ENCODE measurements around the gene PCK2.

Gene PCK2

DNA sequence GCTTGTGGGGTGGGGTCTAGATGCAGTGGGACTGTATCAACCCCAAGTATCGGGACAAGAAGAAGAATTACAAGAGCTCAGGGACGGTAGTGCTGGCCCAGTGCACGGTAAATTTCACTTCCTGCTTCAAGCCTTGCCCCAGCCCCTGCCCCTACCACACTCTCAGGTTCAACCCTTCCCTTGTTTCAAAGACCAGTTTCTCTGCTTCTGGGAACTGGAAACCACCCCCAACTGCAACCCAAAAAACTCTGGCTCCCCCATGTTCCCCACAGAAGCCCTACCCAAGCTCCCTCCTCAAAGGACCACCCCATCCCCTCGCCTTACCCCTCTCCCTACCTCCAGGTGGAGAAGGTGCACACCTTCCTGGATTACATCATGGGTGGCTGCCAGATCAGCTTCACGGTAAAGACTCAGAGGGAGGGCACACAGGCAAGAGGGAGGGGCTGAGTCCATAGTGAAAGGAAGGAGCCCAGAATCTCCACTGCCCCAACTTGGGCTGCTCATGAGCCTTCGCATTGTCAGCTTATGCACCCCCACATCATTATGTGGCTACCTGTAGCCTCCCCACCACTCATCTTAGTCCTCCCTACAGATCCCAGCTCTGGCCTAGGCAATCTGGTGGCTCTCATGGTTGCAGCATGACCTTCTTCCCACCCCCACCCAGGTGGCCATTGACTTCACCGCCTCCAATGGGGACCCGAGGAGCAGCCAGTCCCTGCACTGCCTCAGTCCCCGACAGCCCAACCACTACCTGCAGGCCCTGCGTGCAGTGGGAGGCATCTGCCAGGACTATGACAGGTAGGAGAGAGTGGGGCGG is 18.4 kb upstream of the PCK2 start:
- DNase-seq (ENCODE audit: low read depth in 2 of 2): no peak

DNA sequence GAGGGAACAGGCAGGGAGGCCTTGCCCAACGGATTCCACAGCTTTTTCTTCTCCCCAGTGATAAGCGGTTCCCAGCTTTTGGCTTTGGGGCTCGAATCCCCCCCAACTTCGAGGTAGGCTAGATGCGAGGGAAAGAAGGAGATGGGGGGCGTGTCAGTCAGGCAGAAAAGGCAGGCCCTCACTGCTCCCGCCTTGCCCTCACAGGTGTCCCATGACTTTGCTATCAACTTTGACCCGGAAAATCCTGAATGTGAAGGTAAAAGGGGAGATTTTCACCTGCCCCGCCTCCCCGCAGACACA is 17.9 kb upstream of the PCK2 start:
- no peak for DNase-seq (ENCODE audit: low read depth in 2 of 2)

DNA sequence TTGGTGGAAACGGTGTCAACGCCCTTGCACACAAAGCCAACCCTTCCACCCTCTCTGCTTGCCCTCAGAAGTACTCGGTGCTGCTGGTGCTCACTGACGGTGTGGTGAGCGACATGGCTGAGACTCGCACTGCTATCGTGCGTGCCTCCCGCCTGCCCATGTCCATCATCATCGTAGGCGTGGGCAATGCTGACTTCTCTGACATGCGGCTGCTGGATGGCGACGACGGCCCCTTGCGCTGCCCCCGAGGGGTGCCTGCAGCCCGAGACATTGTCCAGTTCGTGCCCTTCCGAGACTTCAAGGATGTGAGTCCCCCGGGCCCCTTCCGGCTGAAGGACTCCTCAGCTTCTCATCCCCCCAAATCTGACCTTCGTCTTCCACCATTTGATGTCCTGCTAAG is 17.0 kb upstream of the PCK2 start:
- no peak for DNase-seq (ENCODE audit: low read depth in 2 of 2)

DNA sequence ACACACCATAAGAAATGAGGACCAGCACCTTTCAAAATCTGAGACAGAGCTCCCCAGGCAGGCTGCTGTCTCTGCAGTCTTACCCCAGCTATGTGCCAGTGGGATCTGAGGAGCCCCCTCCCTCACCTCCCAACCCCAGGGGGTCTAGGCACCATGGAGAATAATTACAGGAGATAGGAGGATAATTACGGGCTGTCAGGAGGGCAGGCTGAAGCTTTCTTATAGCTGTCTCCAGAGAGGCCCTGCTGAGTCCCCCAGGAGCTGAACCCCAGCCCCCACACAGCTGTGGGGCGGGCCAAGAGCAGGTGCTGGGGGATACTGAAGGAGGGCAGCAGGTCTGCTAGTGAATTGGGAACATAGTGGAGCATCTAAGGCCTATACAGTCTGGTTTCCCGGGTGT is 16.0 kb upstream of the PCK2 start:
- no peak for DNase-seq (ENCODE audit: low read depth in 2 of 2)

DNA sequence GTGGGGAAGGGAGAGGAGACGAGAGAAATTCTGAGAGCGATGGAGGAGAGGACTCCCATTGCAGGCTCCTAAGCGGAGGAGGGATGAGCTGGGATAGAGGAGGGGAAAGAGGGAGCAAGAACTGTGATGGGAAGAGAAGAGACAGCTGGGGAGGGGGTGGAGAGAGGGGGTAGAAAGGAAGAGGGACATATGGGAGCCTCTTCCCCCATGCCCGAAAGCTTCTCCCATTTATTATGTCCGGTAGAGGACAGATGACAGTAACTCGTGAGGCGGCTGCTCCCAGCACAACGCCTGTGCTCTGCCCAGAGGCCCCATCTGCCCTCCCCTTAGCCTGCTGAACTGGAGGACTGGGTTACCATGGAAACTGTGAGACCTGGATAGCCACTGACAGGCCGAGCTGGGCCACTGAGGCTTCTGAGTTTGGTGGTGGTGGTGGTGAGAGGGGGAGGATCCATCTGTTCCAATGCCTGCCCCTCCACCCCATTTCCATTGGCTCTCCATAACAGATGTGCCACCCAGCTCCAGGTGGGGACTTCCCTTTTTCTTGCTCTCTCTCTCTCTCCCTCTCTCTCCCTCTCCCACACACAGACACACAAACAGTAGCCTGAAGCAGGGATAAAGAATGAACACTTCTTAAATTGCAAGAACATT is 14.5 kb upstream of the PCK2 start:
- no peak for DNase-seq (ENCODE audit: low read depth in 2 of 2)

DNA sequence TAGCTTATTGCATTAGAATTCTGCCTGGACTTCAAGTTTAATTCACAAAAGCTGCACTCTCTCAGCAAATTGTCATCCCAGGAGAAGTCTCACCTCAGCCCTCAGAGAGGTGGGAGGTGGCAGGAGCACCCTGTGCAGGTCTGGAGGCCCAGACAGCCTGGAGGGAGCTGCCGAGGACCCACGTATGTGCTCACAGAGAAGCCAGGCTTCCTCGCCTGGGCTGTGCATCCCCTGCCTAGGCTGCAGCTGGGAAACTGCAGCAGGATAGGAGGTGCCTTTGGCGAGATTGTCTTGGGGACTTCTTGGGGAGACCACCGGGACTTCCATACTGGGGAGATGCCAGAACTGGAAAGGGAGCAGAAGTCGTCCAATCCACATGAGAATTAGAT is 14.0 kb upstream of the PCK2 start:
- no peak for DNase-seq (ENCODE audit: low read depth in 2 of 2)

DNA sequence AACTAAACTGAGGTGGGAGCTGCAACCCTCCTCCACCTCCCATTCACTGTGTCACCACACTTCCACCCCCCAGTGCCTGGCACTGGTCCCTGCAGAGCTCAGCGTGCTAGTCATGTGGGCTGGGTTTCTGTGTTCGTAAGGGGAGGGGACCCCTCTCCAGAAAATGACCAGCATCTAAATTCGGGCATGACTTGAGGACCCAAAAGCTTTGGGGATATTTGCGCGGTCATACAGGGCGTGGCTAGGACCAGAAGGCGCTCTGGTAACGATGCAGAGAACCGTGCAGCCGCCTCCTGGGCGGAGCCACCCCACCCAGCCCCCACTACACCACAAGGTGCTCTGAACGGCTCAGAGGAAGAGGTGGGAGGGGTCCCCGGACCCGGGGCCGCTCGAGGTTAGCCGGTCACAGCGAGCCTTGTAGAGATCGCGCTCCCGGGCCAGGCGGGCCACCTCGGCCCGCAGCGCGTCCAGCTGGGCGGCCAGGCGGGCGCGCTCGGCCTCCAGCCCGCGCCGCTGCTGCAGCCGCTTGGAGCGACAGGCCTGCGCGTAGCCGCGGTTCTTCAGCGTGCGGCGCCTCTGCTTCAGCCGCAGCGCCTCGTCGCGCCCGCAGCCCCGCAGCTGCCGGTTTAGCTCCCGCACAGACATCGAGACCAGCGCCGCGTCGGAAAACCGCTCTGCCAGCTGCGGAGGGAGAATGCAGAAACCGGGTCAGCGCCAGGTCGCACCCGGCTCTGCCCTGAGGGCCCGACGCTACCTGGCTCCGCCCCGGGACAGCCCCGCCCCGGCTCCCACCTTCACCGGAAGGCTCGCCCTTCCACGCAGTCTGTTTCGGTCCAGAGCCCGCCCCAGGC is 13.0 kb upstream of the PCK2 start:
- DNase-seq (ENCODE audit: low read depth in 2 of 2): peak; percentile 23 to 34

DNA sequence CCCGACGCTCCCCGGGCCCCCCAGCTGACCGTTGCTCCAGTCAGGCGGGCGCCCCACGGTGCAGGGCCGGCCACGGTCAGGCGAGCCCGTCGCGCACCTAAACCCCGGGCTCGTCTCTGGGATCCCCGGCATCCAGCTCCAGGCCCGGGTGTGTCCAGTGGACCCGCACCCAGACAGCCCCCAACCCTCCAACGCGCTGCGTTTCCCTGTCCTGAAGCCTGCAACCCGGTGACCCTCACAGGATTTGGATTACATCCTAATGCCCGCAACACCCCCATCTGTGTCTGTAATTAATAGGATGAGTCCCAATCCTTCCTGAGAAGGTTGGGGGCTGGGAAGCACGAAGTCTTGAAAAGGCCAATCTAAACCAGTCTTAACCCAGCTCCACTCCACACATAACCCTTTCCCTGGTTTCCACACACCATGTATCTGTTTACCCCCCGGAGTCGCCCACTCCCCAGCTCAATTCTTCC is 12.3 kb upstream of the PCK2 start:
- DNase-seq (ENCODE audit: low read depth in 2 of 2): no peak

DNA sequence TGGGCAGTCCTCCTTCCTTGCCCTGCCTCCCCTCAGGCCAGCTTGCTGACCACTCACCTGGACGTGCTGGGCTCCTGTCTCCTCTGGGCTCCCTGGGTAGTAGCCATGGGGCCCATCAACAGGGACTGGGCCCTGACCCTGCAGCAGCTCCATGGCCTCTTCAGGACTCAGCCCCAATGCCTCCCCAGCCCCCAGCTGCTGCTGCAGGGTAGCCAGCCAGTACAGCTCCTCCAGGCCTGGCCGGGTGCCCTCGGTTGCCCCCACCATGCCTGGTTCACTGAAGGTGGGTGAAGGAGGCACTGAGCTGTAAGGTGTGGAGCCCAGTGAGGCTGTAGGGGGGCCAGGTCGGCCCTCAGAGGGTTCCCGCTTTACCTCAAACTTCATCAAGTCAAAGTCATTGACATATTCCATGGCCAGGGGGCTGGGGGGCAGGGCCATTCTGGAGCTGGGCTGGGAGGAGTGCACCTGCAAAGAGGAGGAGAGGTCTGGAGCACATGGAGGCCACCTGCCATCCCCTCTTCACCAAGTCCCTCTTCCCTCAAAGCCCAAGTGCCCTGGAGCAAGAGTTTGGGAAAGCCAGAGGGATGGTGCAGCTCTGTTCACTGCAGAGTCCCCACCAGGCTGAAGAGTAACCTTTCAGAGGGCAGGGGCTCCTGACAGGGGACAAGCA is 11.6 kb upstream of the PCK2 start:
- no peak for DNase-seq (ENCODE audit: low read depth in 2 of 2)

DNA sequence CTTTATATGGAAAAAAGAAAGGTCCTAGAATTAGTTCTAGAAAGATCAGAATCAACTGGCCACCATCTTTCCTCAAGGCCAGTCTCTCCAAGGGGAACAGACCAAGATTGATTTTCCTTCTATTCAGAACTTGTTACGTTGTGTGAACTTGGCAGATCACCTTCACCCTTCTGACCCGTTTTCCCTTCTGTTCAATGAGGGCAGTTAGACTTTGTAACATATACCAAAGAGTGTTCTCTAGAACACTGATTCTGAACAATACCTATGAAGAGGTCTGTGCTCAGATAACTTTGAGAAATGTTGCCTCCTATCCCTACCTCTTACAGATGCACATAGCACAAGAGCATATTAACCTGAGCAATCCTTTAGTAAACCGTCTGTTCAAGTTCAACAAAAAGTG is 10.6 kb upstream of the PCK2 start:
- DNase-seq (ENCODE audit: low read depth in 2 of 2): no peak

DNA sequence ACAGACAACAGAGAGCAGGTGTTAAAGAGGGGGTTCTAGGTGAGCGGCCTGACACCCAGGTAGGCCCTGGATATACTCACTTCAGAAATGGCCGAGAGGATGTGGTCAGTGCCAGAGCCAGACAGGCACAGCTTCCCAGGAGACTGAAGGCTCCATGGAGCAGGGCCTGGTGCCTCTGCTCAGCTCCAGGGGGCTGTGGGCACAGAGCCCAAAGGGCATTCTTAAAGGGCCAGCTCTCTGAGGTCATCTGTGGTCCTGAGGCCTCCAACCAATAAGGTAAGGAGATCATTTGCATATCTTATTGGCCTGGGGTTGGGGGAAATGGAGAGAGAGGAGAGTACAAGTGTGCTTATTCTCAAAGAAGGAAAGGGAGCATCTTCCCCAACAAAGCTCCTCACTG is 9.7 kb upstream of the PCK2 start:
- no peak for DNase-seq (ENCODE audit: low read depth in 2 of 2)

DNA sequence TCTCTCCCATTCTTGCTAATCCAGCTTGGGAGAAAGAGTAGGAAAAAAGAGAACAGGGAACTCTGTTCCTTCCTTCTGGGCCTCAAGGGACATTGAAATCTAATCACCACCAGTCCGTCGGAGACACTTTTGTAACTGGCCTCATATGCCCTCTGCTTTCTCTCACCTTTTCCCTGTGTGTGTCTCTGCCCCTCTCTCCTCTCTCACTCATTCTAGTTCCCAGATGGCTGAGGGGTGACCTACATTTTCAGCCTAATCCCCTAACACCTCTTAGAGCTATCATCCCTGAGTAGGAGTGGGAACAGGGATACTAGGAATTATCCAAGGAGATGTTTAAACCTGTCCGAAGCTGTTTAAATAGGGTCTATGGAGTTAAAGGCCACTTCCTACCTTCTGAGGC is 8.9 kb upstream of the PCK2 start:
- DNase-seq (ENCODE audit: low read depth in 2 of 2): no peak

DNA sequence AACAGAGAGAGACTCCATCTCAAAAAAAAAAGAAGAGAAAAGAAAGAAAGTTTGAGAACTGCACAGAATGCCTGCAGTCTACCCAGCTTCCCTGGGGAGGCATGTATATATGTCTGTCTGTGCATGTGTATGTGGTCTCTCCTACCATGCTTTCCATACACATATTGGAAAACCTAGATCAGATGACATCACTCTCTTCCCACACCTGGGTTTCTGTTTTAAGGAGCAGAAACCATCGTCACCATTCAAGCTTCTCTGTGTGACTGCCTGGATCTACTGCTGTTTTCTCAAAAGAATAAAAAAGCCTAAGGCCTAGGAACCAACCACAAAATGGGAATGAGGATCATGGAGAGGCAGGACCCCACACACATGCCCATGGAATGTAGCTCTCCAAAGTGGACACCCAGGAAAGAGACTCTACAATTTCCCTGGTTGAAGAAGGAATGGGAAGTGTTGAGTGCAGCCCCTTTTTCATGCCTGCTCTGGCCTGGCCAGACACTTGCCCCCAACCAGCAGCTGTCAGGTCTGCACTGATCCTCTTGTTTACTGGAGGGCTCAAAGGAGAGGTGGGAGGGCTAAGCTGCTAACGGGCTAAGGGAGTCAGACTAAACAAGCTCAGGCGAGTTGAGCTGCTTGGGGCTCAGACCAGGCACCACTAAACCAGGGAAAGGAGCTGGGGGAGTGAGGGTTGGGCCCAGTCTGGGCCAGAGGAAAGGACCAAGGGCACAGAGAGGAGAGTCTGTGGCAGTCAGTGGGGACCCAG is 7.7 kb upstream of the PCK2 start:
- DNase-seq (ENCODE audit: low read depth in 2 of 2): no peak

DNA sequence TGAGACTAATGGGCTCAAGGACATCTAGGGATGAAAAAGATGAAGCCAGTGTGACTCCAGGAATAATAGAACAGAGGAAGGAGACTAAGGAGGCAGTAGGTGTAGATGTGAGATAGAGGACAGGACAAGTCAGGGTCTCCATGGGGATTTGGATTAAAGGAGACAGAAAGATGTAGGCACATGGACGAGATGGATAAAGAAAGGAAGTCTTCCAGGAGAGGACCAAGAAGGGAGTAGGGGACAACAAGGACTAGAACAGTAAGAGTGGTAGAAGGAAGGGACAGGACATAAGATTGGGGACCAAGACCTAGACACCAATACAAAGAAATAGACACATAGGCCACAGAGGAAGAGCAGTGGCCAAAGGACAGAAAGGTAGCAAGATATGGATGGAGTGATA is 7.1 kb upstream of the PCK2 start:
- no peak for DNase-seq (ENCODE audit: low read depth in 2 of 2)

DNA sequence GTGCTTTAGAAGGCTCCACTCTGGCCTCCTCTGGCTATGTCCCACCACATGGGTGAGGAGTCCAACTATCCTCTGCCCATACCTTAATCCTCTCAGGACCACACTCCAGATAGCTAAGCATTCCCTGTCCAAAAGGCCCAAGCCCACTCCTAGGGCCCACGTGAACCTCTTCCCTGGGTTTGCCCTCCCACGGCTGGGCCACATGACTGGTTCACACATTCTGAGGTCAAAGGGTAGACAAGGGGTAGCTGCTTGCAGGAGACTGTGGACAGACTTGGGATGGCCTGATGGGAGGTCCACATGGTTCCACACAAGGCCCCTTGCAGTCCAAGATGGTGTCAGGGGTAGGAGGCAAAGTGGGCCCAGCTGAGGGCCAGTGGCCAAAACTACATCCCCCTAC is 6.0 kb upstream of the PCK2 start:
- no peak for DNase-seq (ENCODE audit: low read depth in 2 of 2)

DNA sequence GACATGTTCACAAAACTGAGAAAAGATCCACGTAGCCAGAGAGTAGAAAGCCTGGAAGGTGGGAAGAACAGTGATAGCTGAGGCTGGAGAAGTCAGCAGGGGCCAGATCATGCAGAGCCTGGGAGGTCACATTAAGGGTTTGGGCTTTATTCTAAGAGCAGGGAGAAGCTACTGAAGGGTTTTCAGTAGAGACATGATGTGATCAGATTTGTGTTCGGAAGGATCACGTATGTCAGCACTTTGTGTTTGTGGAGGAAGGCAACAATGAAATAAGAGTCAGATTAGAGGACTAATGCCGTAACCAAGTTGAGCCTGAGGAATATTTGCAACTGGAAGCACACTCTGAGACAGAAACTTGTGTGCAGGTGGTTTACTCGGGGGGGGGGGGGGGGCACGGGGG is 4.2 kb upstream of the PCK2 start:
- no peak for DNase-seq (ENCODE audit: low read depth in 2 of 2)

DNA sequence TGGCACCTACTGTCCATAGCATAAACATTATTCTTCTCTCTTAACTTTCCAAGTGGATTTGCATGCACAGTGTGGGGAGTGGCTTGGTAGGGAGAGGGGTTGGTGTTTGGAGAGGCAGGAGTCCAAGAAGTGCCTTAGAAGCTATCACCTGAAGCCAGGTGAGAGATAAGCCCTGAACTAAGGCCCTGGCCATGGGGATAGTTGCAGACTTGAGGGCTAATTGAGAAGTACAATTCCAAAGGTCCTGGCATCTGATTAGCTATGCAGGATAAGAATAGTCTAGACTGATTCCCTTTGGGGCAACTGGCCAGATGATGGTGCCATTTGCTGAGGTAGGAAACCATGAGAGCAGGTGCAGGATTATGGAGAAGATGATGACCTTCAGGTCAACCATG is 2.0 kb upstream of the PCK2 start:
- no peak for DNase-seq (ENCODE audit: low read depth in 2 of 2)

DNA sequence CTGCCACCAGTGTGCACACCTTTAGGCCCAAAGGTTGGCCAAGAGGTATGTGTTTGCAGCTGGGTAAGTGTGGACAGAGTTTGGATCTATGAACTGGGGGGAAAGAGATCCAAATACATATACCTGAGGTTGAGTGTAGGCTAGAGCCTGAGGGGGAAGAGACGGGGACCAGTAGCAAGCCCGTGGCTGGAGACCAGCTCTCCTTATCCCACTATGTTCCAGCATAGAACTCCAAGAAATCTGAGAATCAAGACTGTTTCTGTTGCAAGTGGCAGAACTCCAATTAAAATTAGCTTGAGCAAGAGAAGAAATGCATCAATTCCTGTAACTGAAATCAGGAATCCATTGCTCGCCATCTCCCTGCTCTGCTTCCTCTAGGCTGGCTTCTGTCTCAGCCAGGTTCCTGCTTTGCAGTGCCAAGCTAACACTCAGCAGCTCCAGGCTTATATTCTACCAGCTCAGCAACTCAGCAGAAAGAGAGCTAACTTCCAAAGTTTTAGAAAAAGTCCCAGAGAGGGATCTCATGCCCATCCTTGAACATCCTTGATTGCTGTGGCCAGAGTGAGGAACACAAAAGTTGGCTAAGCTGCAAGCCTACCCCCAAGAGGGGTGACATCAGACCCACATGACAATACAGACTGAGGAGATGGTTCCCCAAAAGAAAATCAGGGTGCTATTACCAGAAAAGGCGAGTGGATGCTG is 1.5 kb upstream of the PCK2 start:
- no peak for DNase-seq (ENCODE audit: low read depth in 2 of 2)

DNA sequence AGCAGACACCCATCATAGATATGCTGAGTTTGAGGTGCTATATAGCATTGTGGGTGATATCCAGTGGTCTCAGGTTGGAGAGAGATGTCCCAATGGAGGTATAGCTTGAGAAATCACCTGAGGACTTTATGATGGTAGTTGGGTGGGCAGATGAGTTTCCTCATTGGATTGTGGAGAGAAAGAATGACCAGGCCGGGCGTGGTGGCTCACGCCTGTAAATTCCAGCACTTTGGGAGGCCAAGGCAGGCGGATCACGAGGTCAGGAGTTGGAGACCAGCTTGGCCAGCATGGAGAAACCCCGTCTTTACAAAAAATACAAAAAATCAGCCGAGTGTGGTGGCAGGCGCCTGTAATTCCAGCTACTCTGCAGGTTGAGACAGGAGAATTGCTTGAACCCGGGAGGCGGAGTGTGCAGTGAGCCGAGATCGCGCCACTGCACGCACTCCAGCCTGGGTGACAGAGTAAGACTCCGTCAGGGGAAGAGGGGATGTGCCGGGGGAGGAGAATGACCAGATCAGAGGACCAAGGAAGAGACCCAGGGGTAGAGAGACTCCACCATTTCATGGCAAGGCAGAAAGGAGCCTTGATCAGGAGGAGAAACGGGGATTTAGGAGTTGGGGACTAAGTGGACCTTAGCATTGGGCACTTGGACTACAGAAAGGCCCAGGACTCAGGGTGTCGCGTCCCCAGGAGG is 757 bp upstream of the PCK2 start:
- DNase-seq (ENCODE audit: low read depth in 2 of 2): no peak

DNA sequence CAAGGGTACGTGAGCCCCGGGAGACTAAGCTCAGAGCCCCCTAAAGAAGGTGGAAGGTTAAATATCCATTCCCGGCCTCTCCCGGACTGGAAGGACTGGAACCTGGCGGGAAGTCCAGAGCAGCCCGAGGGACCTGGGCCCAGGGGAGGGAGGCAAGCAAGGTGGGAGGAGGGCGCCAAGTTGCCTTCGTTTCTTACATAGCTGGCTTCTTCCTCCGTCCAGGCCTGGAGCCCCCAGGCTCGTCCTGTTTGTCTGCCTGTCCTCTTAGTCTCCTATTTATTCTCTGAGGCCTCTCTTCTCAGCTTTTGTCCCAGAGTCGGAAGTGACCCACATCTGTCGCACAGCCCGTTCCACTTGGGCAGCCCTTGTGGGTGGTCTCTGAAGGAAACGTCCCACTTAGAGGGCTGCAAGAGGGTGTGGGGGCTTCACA is 745 bp downstream of the PCK2 start:
- DNase-seq (ENCODE audit: low read depth in 2 of 2): no peak
